H1 (cell line): Measurements from ENCODE around the gene LAMC1. TPM values are rescaled to one million over a fixed set of nuclear protein-coding genes. Genes with fewer than 3 reads are reported as not detected.

ENCODE experiments used
- CTCF ChIA-PET: fragments of 300-600 bp; sonication (Branson Sonifier 250); formaldehyde crosslinking; loops from one replicate; lab custom pipeline; 2021; ENCODE audit not compliant: partially characterized antibody; lab: Charles Lee
- POLR2A ChIA-PET: fragments of 300-600 bp; sonication (Branson Sonifier 250); formaldehyde crosslinking; loops from one replicate; lab custom pipeline; 2021; ENCODE audit warnings: inconsistent platforms; ENCODE audit not compliant: partially characterized antibody; lab: Charles Lee
- DNase-seq, 2 experiments: peaks; one replicate each; pipeline versions ENCODE4 v3.0.0 to v3.0.0-alpha.2; 2010 to 2022; ENCODE audit warnings: low spot score in 2 of 2, low read depth in 1 of 2, mixed read lengths in 1 of 2
- FAIRE-seq: peaks from 2 replicates; lab custom pipeline; 2011; peaks lifted over from hg19 to GRCh38; lab: Jason Lieb, UNC
- H2AFZ ChIP-seq: 2 replicates; pipeline ENCODE4 v1.8.1; 2012; ENCODE audit warnings: low read length, inconsistent platforms
- H2AK5ac ChIP-seq: 2 replicates; pipeline ENCODE4 v1.6.1; 2013; ENCODE audit warnings: low read depth, low read length
- H2BK120ac ChIP-seq: replicated peaks from 2 replicates; pipeline ENCODE3; 2013; ENCODE audit warnings: low read depth, low read length, inconsistent platforms
- H2BK12ac ChIP-seq: 2 replicates; pipeline ENCODE4 v1.6.1; 2013; ENCODE audit warnings: low read depth, low read length
- H2BK15ac ChIP-seq: 2 replicates; pipeline ENCODE4 v1.6.1; 2013; ENCODE audit warnings: low read length
- H2BK20ac ChIP-seq: 2 replicates; pipeline ENCODE4 v1.6.1; 2013; ENCODE audit warnings: low read length
- H2BK5ac ChIP-seq: 2 replicates; pipeline ENCODE4 v1.6.1; 2013; ENCODE audit warnings: low read depth, low read length
- H3K14ac ChIP-seq: 2 replicates; pipeline ENCODE4 v1.6.1; 2013; ENCODE audit warnings: inconsistent platforms; ENCODE audit not compliant: insufficient read length
- H3K18ac ChIP-seq: 2 replicates; pipeline ENCODE4 v1.6.1; 2013; ENCODE audit warnings: low read length; ENCODE audit errors: extremely low read depth
- H3K23ac ChIP-seq: 2 replicates; pipeline ENCODE4 v1.6.1; 2013; ENCODE audit warnings: inconsistent platforms; ENCODE audit not compliant: insufficient read length
- H3K23me2 ChIP-seq: 2 replicates; pipeline ENCODE4 v1.6.1; 2013; ENCODE audit warnings: low read depth, low read length
- H3K27ac ChIP-seq: 2 replicates; pipeline ENCODE4 v1.6.1; 2011; ENCODE audit warnings: low read depth, low read length, inconsistent platforms
- H3K27me3 ChIP-seq, 4 experiments: replicated peaks in 1 of 4; 1 replicate in 1 of 4; 2 replicates in 3 of 4; pipeline versions ENCODE4 v1.6.1 to v1.8.1; 2011 to 2013; ENCODE audit warnings: low read length in 3 of 4, mild to moderate bottlenecking in 3 of 4, inconsistent platforms in 2 of 4, mixed read lengths in 2 of 4, moderate library complexity in 1 of 4; ENCODE audit not compliant: control insufficient read depth in 3 of 4, insufficient read depth in 3 of 4; ENCODE audit errors: extremely low read depth in 1 of 4
- H3K36me3 ChIP-seq, 4 experiments: 2 replicates each; pipeline versions ENCODE4 v1.6.1 to v1.8.1; 2011 to 2013; ENCODE audit warnings: mild to moderate bottlenecking in 4 of 4, low read length in 3 of 4, moderate library complexity in 2 of 4, control low read depth in 1 of 4, inconsistent platforms in 1 of 4; ENCODE audit not compliant: insufficient read depth in 4 of 4, control insufficient read depth in 2 of 4
- H3K4ac ChIP-seq: replicated peaks from 2 replicates; pipeline ENCODE3; 2013; ENCODE audit warnings: low read length, low read depth, mixed read lengths, inconsistent platforms; ENCODE audit not compliant: insufficient read length
- H3K4me1 ChIP-seq, 4 experiments: replicated peaks in 1 of 4; 1 replicate in 1 of 4; 2 replicates in 3 of 4; pipeline versions ENCODE4 v1.6.1 to v1.8.1; 2011 to 2013; ENCODE audit warnings: low read length in 3 of 4, inconsistent platforms in 2 of 4, mixed read lengths in 1 of 4; ENCODE audit not compliant: insufficient read depth in 4 of 4, control insufficient read depth in 3 of 4
- H3K4me2 ChIP-seq, 2 experiments: 2 replicates each; pipeline versions ENCODE4 v1.6.1 to v1.8.1; 2011 to 2013; ENCODE audit warnings: low read depth in 2 of 2, low read length in 2 of 2, control low read depth in 1 of 2, inconsistent platforms in 1 of 2, mild to moderate bottlenecking in 1 of 2; ENCODE audit not compliant: insufficient read depth in 1 of 2
- H3K4me3 ChIP-seq, 4 experiments: fragments of 200-600, 300-600 bp in 1 of 4; sonication (generic), shearing (Covaris generic), sonication (Bioruptor Twin) in 1 of 4; 2 replicates each; pipeline versions ENCODE4 v1.5.1 to v1.8.1; 2011 to 2016; ENCODE audit warnings: low read length in 4 of 4, low read depth in 3 of 4, control low read depth in 2 of 4, inconsistent platforms in 2 of 4, mild to moderate bottlenecking in 2 of 4, mixed read lengths in 1 of 4, moderate library complexity in 1 of 4; ENCODE audit not compliant: insufficient read depth in 2 of 4; ENCODE audit errors: extremely low read depth in 1 of 4
- H3K56ac ChIP-seq: replicated peaks from 2 replicates; pipeline ENCODE3; 2013; ENCODE audit warnings: low read depth, mild to moderate bottlenecking, mixed read lengths, low read length, inconsistent platforms; ENCODE audit not compliant: insufficient read length
- H3K79me1 ChIP-seq: 2 replicates; pipeline ENCODE4 v1.6.1; 2013; ENCODE audit warnings: low read depth, low read length, control low read depth
- H3K79me2 ChIP-seq, 2 experiments: 2 replicates each; pipeline versions ENCODE4 v1.6.1 to v1.8.1; 2012 to 2013; ENCODE audit warnings: low read length in 2 of 2, mild to moderate bottlenecking in 2 of 2, inconsistent platforms in 1 of 2; ENCODE audit not compliant: insufficient read depth in 2 of 2, control insufficient read depth in 1 of 2
- H3K9ac ChIP-seq, 4 experiments: replicated peaks in 1 of 4; 1 replicate in 1 of 4; 2 replicates in 3 of 4; pipeline versions ENCODE4 v1.6.1 to v1.8.1; 2011 to 2013; ENCODE audit warnings: low read depth in 3 of 4, low read length in 3 of 4, control low read depth in 2 of 4, mild to moderate bottlenecking in 2 of 4, moderate library complexity in 2 of 4, inconsistent platforms in 1 of 4; ENCODE audit errors: extremely low read depth in 1 of 4
- H3K9me3 ChIP-seq, 2 experiments: 2 replicates each; pipeline versions ENCODE4 v1.6.1 to v1.8.1; 2012 to 2013; ENCODE audit warnings: mild to moderate bottlenecking in 2 of 2, moderate library complexity in 2 of 2, control low read depth in 1 of 2, inconsistent platforms in 1 of 2, low read depth in 1 of 2, low read length in 1 of 2, mixed read lengths in 1 of 2; ENCODE audit not compliant: insufficient read depth in 2 of 2
- H4K20me1 ChIP-seq, 2 experiments: replicated peaks in 1 of 2; 2 replicates each; pipeline versions ENCODE3 to v1.8.1; 2011 to 2013; ENCODE audit warnings: inconsistent platforms in 2 of 2, low read length in 2 of 2, mild to moderate bottlenecking in 1 of 2; ENCODE audit not compliant: insufficient read depth in 2 of 2, control insufficient read depth in 1 of 2
- H4K5ac ChIP-seq: 2 replicates; pipeline ENCODE4 v1.6.1; 2013; ENCODE audit warnings: low read length, low read depth, mixed read lengths, inconsistent platforms; ENCODE audit not compliant: insufficient read length
- H4K8ac ChIP-seq: 2 replicates; pipeline ENCODE4 v1.8.0; 2013; ENCODE audit warnings: mild to moderate bottlenecking, moderate library complexity, low read length, inconsistent platforms; ENCODE audit not compliant: insufficient read depth; ENCODE audit errors: extremely low read depth
- H4K91ac ChIP-seq: replicated peaks from 2 replicates; pipeline ENCODE3; 2013; ENCODE audit warnings: low read length, mixed read lengths, inconsistent platforms; ENCODE audit not compliant: insufficient read length
- TCF12 ChIP-seq: IDR thresholded peaks from 2 replicates; pipeline ENCODE4 v1.6.1; 2011; ENCODE audit warnings: low read depth, mild to moderate bottlenecking, low read length
- WGBS, 2 experiments: shearing (Covaris generic) in 1 of 2; methylation state at CpG; one replicate each; pipeline versions ENCODE4 v1.1.6 to v1.1.7; 2013 to 2015; ENCODE audit warnings: low lambda C conversion rate in 2 of 2, mixed read lengths in 2 of 2, inconsistent platforms in 1 of 2, low coverage in 1 of 2, missing lambda C conversion rate in 1 of 2; ENCODE audit not compliant: insufficient replicate concordance in 2 of 2, insufficient coverage in 1 of 2, insufficient read length in 1 of 2; ENCODE audit errors: extremely low coverage in 1 of 2, missing lambda C conversion rate in 1 of 2; 5-methylcytosine and 5-hydroxymethylcytosine counted together
- polyA plus RNA-seq, 7 experiments: library from polyadenylated mRNA; depleted of rRNA in 3 of 7; stranded (reverse) in 5 of 7; unstranded in 2 of 7; fragments of >200 nt in 5 of 7; fragments of 200-250 nt in 2 of 7; gene quantifications; 1 replicate in 5 of 7; 2 replicates in 1 of 7; 4 replicates in 1 of 7; pipeline versions ENCODE4 v1.2.1 to v1.2.3, GENCODE V29; 2011 to 2013; ENCODE audit warnings: missing spikeins in 2 of 7, mixed read lengths in 2 of 7
- total RNA-seq: library from RNA; stranded (reverse); fragmentation: NEBNext Ultra II Directional; extraction: Animal tissue kit (Norgen Biotek cat#: 25700); gene quantifications from 2 replicates; pipeline ENCODE4 v1.2.1, GENCODE V29; 2021

LAMC1 gene
- total and polyA plus RNA-seq, 2 of the 8 experiments (the other 6 are each of a cell fraction or from before 2014, with no cell fraction given): 47.6 to 90.3 TPM

DNA sequence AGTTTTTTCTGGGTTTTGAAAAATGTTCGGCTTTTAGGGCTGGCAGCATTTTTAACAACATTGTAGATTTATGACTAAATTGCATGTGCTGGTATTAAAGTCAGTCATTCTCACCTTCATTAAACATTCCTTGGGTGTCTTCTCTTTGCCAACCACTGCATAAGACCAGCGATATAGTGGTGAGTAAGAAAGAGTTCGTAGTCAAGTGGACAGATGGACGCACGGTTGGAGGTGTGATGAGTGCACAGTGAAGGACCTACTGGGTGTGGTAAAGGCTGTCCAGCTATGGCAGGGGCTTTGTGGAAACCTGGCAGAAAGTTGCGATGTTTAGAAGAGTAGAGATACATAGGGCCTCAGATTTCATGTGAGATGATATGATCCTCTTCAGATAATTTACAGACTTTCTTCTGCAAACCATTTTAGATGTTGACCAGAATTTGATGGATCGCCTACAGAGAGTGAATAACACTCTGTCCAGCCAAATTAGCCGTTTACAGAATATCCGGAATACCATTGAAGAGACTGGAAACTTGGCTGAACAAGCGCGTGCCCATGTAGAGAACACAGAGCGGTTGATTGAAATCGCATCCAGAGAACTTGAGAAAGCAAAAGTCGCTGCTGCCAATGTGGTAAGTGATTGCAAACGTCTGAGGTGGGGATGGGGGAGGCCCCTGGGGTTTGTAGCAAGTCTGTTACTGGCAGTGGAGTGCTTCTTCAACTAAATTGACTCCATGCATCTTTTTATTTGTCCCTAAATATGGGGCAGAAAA is 106.9 kb downstream of the LAMC1 start:
- H3K9me3 ChIP-seq: no peaks in the 10 kb centered on the region
- no peak overlapping the region for H2BK12ac ChIP-seq
- DNase-seq: no peak
- H3K18ac ChIP-seq: no peak overlapping the region
- peaks cover 7 to 60% (median 27%) of the 10 kb centered on the region in 4 experiments for H3K36me3 ChIP-seq
- H3K23ac ChIP-seq: no peak overlapping the region
- no peak for FAIRE-seq
- no peak overlapping the region for H2BK5ac ChIP-seq
- H3K4me3 ChIP-seq: no peak overlapping the region
- ChIA-PET POLR2A (no interaction called here), CTCF (no interaction called here)
- H3K4ac ChIP-seq: no peak overlapping the region
- H2AK5ac ChIP-seq: no peak overlapping the region
- no peak overlapping the region for H3K56ac ChIP-seq
- TF ChIP-seq TCF12: no peak
- H3K27ac ChIP-seq: no peak overlapping the region
- no peak overlapping the region for H3K14ac ChIP-seq
- no peak overlapping the region for H4K5ac ChIP-seq
- no peak overlapping the region for H3K9ac ChIP-seq
- H4K20me1 ChIP-seq: peaks cover 0 to 2% of the 10 kb centered on the region in 2 experiments
- no peak overlapping the region for H2BK120ac ChIP-seq
- H3K23me2 ChIP-seq: no peaks in the 10 kb centered on the region
- no peaks in the 10 kb centered on the region for H3K79me1 ChIP-seq
- no peaks in the 10 kb centered on the region for H3K4me1 ChIP-seq
- no peaks in the 10 kb centered on the region for H3K79me2 ChIP-seq
- no peak overlapping the region for H4K8ac ChIP-seq
- H2BK20ac ChIP-seq: no peak overlapping the region
- H4K91ac ChIP-seq: no peak overlapping the region
- no peak overlapping the region for H2BK15ac ChIP-seq
- no peak overlapping the region for H3K4me2 ChIP-seq
- no peaks in the 10 kb centered on the region for H3K27me3 ChIP-seq
- no peak overlapping the region for H2AFZ ChIP-seq
- WGBS, 2 experiments: 93% methylated on average over 15 of the region's 15 CpGs; no CpG with 5 or more reads in 1 of the 2 experiments
